ENCODE measurements around the gene KLRF1. TPM values are rescaled to one million over a fixed set of nuclear protein-coding genes. Genes with fewer than 3 reads are reported as not detected.

Gene KLRF1, protein sequence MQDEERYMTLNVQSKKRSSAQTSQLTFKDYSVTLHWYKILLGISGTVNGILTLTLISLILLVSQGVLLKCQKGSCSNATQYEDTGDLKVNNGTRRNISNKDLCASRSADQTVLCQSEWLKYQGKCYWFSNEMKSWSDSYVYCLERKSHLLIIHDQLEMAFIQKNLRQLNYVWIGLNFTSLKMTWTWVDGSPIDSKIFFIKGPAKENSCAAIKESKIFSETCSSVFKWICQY
- 0.33 TPM in 1 of 2 replicates, not detected in the other for total RNA-seq

GRCh38 chr12:9827209-9827888 lies at the start of gene KLRF1:
TSS of gene KLRF1 (plus strand) at chr12:9827481. CDS start at chr12:9827545, 64 bp downstream.

DNA sequence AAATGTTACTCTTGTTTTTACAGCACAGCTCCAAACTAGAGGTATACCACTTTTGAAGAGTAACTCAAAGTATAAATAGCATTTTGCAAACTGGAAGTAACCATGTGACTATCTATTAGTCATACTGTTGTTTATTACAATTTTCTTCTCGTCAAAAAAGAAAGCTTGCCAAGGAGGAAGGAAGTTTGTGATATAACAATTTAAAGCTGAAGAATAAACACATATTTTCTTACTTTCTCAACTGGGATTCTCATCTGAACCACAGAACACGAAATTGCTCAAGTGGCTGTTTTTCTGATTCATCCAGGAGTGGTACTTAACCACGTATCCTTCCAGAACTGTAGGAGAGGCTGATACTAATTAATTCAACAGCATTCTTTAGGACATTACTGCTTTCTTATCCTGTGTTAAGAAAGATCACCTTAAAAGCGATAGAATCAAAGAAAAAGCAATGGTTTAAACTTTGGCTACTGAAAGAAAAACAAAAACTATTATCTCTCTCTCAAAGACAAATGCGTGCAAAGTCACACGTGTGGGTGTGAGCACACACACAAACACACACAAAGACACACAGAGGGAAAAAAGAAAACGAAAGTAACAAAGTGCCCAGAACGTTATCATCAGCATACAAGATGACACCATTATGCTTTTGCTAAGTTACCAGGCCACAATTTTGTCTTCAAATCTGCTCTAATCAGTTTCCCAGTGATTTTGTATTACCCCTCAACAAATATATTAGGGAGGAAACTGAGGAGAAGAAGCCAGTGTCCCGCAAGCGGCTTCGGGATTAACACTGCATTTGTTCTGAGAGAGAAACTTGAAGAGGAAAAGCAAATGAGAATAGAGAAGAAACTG lies 42.3 kb downstream of the KLRF1 start, which contains the start of gene CLEC2B:
Gene CLEC2B, minus strand, starts transcription at position 48 of the 855 bp plus-strand sequence.

DNA sequence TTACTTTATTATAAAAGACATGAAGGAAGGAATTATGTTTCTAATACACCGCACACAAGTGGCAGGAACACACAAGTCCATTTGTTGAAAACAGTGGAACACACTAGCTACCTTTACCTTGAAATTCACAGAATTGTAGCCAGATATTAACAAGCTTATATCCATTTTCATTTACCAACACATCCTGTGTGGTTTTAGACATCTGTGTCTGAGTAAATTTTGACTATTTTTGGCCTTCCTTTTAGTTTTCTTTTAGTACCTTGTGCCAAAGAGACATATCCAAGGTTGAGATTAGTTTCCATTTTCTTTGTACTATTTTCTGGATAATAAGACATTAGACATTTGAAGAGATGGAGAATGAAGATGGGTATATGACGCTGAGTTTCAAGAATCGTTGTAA lies 54.0 kb downstream of the KLRF1 start, which contains the start of gene KLRF2:
Gene KLRF2, plus strand, starts transcription at position 244 of the 400 bp plus-strand sequence. Its CDS starts 107 bp downstream, at position 351.

Other genes starting within 250 kb of the KLRF1 start
- not detected in 2 replicates for gene KLRB1, start 219.6 kb upstream of the KLRF1 start, total RNA-seq
- gene CLEC2D, start 157.8 kb upstream of the KLRF1 start, total RNA-seq = 0.98 and 2.0 TPM in 2 replicates
- gene CLECL1, start 94.4 kb upstream of the KLRF1 start, total RNA-seq = not detected in 2 replicates
- gene CD69, start 66.6 kb upstream of the KLRF1 start, total RNA-seq = 1.3 and 1.8 TPM in 2 replicates
- 10.5 and 20.3 TPM in 2 replicates for gene CLEC2B, start 41.9 kb downstream of the KLRF1 start, total RNA-seq
- gene KLRF2, start 54.0 kb downstream of the KLRF1 start, total RNA-seq = not detected in 2 replicates
- not detected in 2 replicates for gene CLEC2A, start 104.9 kb downstream of the KLRF1 start, total RNA-seq
- not detected in 2 replicates for gene CLEC12A, start 143.9 kb downstream of the KLRF1 start, total RNA-seq
- gene CLEC1B, start 171.6 kb downstream of the KLRF1 start, total RNA-seq = not detected in 2 replicates
- gene CLEC12B, start 183.1 kb downstream of the KLRF1 start, total RNA-seq = under 0.01 and 0.19 TPM in 2 replicates
- gene CLEC9A, start 203.2 kb downstream of the KLRF1 start, total RNA-seq = not detected in 2 replicates